Activated CD8-positive, alpha-beta memory T cell treated with anti-CD3 and anti-CD28 coated beads for 36 hours (primary cell): ENCODE data around the gene DSTN. TPM values are rescaled to one million over a fixed set of nuclear protein-coding genes. Genes with fewer than 3 reads are reported as not detected.

ENCODE experiments used
- CTCF ChIA-PET: fragments of 350-600 bp; sonication (Branson Sonifier 250); formaldehyde crosslinking; loops from one replicate; lab custom pipeline; 2021; ENCODE audit warnings: antibody characterized with exemption; lab: Charles Lee
- POLR2A ChIA-PET: fragments of 350-600 bp; sonication (Branson Sonifier 250); formaldehyde crosslinking; loops from one replicate; lab custom pipeline; 2021; ENCODE audit warnings: antibody characterized with exemption; lab: Charles Lee
- total RNA-seq, 2 experiments: library from RNA; stranded (reverse); gene quantifications; one replicate each; pipeline ENCODE4 v1.2.3, GENCODE V29; 2021

Gene DSTN
- total RNA-seq = 10 to 100 TPM; 72.8 to 75.3 TPM

DNA sequence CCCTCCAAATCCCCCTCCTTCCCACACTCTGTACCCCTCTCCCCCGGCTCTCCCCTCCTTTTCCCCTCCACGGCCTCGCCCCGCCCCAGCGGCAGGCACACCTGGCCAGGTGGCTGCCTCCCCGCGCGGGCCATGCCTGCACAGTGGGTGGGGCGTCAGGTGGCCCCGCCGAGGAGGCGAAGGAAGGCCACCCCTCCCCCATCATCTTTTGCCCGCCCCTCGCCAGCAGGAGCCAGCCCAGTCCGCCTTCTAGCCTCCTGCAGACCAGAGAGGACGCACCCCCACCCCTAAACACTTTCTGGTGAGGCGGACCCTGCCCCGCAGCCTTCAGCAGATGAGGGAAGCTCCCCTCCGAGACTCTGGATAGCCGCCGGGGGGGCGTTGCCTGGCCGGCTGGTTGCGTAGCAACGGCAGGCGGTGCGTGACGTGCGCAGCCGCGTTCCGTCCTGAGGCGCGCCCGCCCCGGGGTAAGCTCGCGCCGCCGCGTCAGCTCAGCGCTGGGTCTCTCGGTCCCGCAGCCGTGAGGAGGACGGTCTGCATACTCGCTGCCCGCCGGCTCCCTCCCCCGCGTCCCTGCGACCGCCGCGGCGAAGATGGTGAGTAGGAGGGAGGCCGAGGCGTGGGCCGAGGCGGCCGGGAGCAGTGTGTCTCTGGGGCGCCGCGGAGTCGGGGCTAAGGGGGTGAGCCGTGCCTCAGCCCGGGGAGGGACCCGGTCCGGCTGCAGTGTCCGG is at the start of gene DSTN:
Gene DSTN (plus strand): TSS at position 460 of the 731 bp plus-strand sequence. CDS start 134 bp downstream, at position 594.
- CTCF ChIA-PET = interaction anchor here (0.5 to 2.3 kb wide), 6 partner anchors 9 to 113 kb away, joined by 3 to 13 read pairs (median 3); no protein-coding TSS in a partner anchor

DNA sequence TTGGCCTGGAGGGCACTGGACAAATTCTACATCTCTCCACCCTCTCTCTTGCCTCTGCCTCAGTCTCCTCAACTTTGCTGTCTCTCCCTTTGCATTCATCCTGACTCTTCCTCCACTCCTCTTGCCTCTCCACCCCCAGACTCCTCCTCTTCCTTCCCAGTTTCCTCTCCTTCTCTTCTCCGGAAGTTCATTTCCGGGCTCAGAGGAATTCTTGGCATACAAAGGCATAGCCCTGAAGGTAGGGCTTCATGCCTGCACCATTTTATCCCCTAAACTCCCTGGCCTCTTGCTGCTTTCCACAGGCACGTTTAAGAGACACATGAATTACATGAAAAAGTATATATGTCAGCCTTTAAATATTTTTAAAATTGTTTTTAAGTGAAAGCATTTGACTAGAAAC is 49.3 kb upstream of the DSTN start:
- POLR2A ChIA-PET = no interaction called here
- CTCF ChIA-PET = no interaction called here

More for the DNA sequence above, at the start of gene DSTN:
- POLR2A ChIA-PET = interaction anchor here (0.6 to 1.7 kb wide), 7 partner anchors 9 to 399 kb away, joined by 3 to 5 read pairs (median 4); partner anchors contain the start of genes BFSP1, MGME1, RRBP1 and SNX5

DNA sequence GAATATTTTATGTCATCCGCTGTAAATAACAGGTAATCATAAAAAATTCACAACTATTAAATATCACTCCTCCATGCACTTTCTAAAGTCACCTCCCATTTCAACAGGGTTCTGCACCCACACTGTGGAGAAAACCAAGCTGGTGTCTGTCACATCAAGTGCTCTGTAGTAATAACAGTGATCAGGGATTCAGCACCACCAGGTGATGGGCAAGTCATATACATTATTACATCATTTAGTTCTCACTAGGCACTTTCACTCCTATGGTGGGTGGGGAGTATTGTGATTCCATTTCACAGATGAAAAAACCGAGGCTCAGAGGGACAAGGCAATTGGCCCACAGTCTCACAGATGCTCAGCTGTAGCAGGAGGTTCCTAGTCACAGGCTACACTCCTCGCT is 47.3 kb upstream of the DSTN start:
- CTCF ChIA-PET = no interaction called here
- POLR2A ChIA-PET = no interaction called here

DNA sequence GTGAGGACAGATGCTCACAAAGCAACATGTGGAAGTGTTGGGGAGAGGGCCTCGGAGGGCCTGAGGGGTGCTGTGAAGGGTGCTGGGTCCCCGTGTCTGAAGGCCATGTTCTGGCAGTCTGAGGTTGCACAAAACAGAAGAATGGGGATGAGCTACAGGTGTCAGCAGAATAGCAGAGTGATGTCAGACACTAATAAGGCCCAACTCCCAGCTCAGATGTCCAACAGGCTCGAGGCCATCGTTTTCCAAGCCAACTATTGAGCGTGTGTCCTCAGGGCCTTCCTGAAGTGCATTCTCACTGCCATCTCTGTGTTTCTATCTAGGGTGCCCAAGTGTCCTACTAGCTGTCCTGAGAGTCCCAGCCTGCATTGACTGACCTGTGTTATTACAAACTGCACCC is 46.5 kb upstream of the DSTN start:
- ChIA-PET CTCF (no interaction called here), POLR2A (no interaction called here)

- CTCF ChIA-PET = no interaction called here
- POLR2A ChIA-PET = no interaction called here
Measured at GRCh38 chr20:17524560-17524959, 45.3 kb upstream of the DSTN start.

- POLR2A ChIA-PET = no interaction called here
Measured at GRCh38 chr20:17525132-17525531, 44.7 kb upstream of the DSTN start.

DNA sequence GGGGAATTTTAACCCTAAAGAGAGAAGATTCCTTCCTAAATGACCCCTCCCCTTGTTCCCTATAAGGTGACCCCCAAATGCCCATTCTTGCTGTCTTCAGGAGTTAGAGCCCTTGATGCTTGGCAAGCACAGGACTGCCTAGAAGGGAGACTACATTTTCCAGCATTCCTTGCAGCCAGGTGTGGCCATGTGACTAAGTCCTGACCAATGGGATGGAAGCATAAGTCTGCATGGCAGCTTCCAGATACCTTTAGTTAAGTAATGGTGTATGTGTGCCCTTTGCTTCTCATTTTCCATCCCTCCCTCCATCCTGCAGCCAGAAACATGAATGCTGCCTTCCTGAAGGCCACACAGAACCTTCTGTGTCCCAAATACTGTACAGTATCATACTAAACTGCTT is 44.2 kb upstream of the DSTN start:
- CTCF ChIA-PET = no interaction called here
- POLR2A ChIA-PET = no interaction called here

More at GRCh38 chr20:17525132-17525531, 44.7 kb upstream of the DSTN start:
- CTCF ChIA-PET = no interaction called here

- POLR2A ChIA-PET = interaction anchor here (2.2 kb wide), 1 partner anchor 24 kb away, joined by 15 read pairs; no protein-coding TSS in a partner anchor
- CTCF ChIA-PET = interaction anchor here (0.7 to 1.7 kb wide), 2 partner anchors 81 to 119 kb away, joined by 3 to 5 read pairs; no protein-coding TSS in a partner anchor
Measured at GRCh38 chr20:17529586-17529985, 40.3 kb upstream of the DSTN start.

DNA sequence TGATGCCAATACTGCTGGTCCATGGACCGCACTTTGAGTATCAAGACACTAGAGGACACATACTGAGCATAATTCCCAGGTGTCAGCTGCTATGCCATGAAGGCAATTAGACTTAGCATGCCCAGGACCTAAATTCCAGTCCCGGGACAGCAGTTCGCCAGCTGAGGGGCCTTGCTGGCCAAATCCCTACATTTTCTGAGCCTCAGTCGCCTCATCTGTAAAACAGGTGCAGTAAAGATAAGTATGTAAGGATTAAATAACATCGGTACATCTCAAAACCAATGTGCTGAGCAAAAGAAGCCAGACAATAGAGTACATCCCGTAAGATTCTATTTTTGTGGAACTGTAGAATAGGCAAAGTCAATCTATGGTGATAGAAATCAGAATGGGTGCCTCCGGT is 39.7 kb upstream of the DSTN start:
- ChIA-PET POLR2A (interaction anchor here (0.6 to 2.2 kb wide), 3 partner anchors 24 to 466 kb away, joined by 3 to 15 read pairs (median 3); partner anchors contain the start of gene RRBP1), CTCF (interaction anchor here (0.7 to 1.8 kb wide), 5 partner anchors 25 to 409 kb away, joined by 3 to 5 read pairs (median 3); no protein-coding TSS in a partner anchor)

- CTCF ChIA-PET = interaction anchor here (0.6 to 1.8 kb wide), 6 partner anchors 17 to 408 kb away, joined by 3 to 5 read pairs (median 3); no protein-coding TSS in a partner anchor
- POLR2A ChIA-PET = interaction anchor here (0.6 to 2.2 kb wide), 4 partner anchors 25 to 465 kb away, joined by 3 to 15 read pairs (median 4); partner anchors contain the start of genes DSTN and RRBP1
Measured at GRCh38 chr20:17530716-17531664, 38.9 kb upstream of the DSTN start, which contains the start of gene BFSP1. Gene BFSP1 (minus strand): TSS chr20:17531379. CDS start chr20:17531329, 50 bp downstream.

- CTCF ChIA-PET = interaction anchor here (0.8 to 1.8 kb wide), 2 partner anchors 18 to 26 kb away, joined by 3 read pairs; no protein-coding TSS in a partner anchor
- POLR2A ChIA-PET = interaction anchor here (1.3 to 2.2 kb wide), 2 partner anchors 26 to 38 kb away, joined by 5 to 15 read pairs; partner anchors contain the start of gene DSTN
Measured at GRCh38 chr20:17531665-17532025, 38.2 kb upstream of the DSTN start.

- POLR2A ChIA-PET = no interaction called here
Measured at GRCh38 chr20:17533396-17533795, 36.5 kb upstream of the DSTN start.

GRCh38 chr20:17534077-17534476 is 35.8 kb upstream of the DSTN start:
- ChIA-PET POLR2A (no interaction called here), CTCF (interaction anchor here (0.7 kb wide), 1 partner anchor 10 kb away, joined by 3 read pairs; no protein-coding TSS in a partner anchor)

More at GRCh38 chr20:17533396-17533795, 36.5 kb upstream of the DSTN start:
- CTCF ChIA-PET = interaction anchor here (0.6 to 1.6 kb wide), 3 partner anchors 27 to 149 kb away, joined by 3 read pairs; partner anchors contain the start of gene RRBP1

- CTCF ChIA-PET = interaction anchor here (0.6 to 1.4 kb wide), 11 partner anchors 21 to 461 kb away, joined by 3 to 6 read pairs (median 3); no protein-coding TSS in a partner anchor
Measured at GRCh38 chr20:17536944-17537444, 32.9 kb upstream of the DSTN start.

DNA sequence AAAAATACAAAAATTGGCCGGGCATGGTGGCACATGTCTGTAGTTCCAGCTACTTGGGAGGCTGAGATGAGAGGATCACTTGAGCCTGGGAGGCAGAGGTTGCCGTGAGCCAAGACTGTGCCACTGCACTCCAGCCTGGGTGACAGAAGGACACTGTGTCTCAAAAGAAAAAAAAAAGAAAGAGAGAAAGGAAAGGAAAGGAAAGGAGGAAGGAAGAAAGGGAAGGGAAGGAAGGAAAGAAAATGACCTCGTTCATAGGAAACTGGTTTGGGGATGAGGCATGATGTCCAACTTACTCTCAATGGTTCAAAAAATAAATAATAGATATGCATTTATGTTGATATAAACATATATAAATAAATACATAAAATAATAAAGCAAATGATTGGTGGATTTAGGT is 31.9 kb upstream of the DSTN start:
- ChIA-PET POLR2A (no interaction called here), CTCF (interaction anchor here (1.2 kb wide), 1 partner anchor 460 kb away, joined by 3 read pairs; no protein-coding TSS in a partner anchor)

More at GRCh38 chr20:17536944-17537444, 32.9 kb upstream of the DSTN start:
- POLR2A ChIA-PET = no interaction called here

GRCh38 chr20:17538517-17539170 is 31.2 kb upstream of the DSTN start:
- ChIA-PET CTCF (interaction anchor here (0.6 to 2.1 kb wide), 4 partner anchors 31 to 404 kb away, joined by 3 to 12 read pairs (median 4); partner anchors contain the start of gene DSTN), POLR2A (no interaction called here)

DNA sequence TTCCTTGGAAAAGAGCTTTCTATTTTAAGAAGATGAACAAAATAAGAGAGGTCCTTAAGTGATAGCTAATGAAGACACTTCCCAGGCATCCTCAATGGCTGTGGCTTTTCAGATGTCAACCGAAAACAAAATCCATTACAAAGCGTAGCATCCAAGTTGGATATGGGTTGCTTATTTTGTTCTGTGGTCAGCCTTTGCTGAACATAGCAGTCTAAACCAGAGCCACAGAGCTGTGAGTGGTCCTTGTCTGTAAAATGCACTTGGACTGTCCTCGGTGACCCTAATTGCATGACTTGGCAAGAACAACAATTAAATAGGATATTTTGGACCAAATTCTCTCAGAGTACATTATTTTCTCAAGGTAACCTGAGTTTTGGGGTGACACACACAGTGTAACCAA is 28.3 kb upstream of the DSTN start:
- POLR2A ChIA-PET = no interaction called here
- CTCF ChIA-PET = no interaction called here

DNA sequence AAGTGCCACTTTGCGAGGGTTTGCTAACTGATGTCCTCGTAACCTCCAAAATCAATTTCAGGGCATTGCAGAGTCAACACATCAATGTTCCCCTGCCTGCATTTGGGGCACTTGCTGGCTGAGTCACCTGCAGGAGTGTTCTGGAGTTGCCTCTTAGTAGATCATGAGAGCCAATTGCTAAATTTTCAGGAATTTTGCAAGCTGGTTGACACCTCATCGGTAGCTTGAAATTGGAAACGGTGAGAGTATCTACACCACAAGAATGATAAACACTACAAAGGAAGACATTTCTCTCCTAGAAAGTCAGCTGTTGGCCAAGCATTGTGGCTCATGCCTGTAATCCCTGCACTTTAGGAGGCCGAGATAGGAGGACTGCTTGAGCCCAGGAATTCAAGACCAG is 27.9 kb upstream of the DSTN start:
- ChIA-PET CTCF (interaction anchor here (0.7 kb wide), 1 partner anchor 948 kb away, joined by 3 read pairs; no protein-coding TSS in a partner anchor), POLR2A (no interaction called here)
